GM18517 (cell line): ENCODE data around the gene SKOR2.

Experiments
- ATAC-seq: cut with Tn5 transposase; IDR thresholded peaks from one replicate; pipeline ENCODE4 v1.9.1; 2021; ENCODE audit warnings: mild to moderate bottlenecking, moderate library complexity; ENCODE audit not compliant: unreplicated experiment

The SKOR2 gene

GRCh38 chr18:47260120-47260923, 8.9 kb upstream of the SKOR2 start:
- ATAC-seq: no peak

- no peak for ATAC-seq
These were observed 3.0 kb upstream of the SKOR2 start for GRCh38 chr18:47254341-47254939.

- no peak for ATAC-seq
These were observed 1.7 kb upstream of the SKOR2 start for GRCh38 chr18:47253101-47253654.

GRCh38 chr18:47250391-47251046, 941 bp downstream of the SKOR2 start:
- no peak for ATAC-seq

- no peak for ATAC-seq
These were observed 2.0 kb downstream of the SKOR2 start for GRCh38 chr18:47249314-47249981.

GRCh38 chr18:47248604-47249313, 2.7 kb downstream of the SKOR2 start:
- no peak for ATAC-seq

GRCh38 chr18:47248115-47248603, 3.3 kb downstream of the SKOR2 start:
- ATAC-seq: no peak

GRCh38 chr18:47247416-47248114, 3.9 kb downstream of the SKOR2 start:
- ATAC-seq: no peak

- ATAC-seq: no peak
These were observed 4.4 kb downstream of the SKOR2 start for GRCh38 chr18:47247036-47247415.

GRCh38 chr18:47246027-47246971, 5.2 kb downstream of the SKOR2 start:
- ATAC-seq: no peak

GRCh38 chr18:47244086-47244485, 7.4 kb downstream of the SKOR2 start:
- no peak for ATAC-seq

- no peak for ATAC-seq
These were observed 16.4 kb downstream of the SKOR2 start for GRCh38 chr18:47235096-47235495.

- no peak for ATAC-seq
These were observed 24.8 kb downstream of the SKOR2 start for GRCh38 chr18:47226660-47227059.

- ATAC-seq: no peak
These were observed 35.8 kb downstream of the SKOR2 start for GRCh38 chr18:47215554-47216138.

- no peak for ATAC-seq
These were observed 42.3 kb downstream of the SKOR2 start for GRCh38 chr18:47209171-47209570.

GRCh38 chr18:47206945-47207637, 44.4 kb downstream of the SKOR2 start:
- ATAC-seq: no peak

GRCh38 chr18:47204908-47205522, 46.4 kb downstream of the SKOR2 start:
- ATAC-seq: no peak
